ENCODE results near the gene GJB6.
"Not testable (repeated sequence)": the region's sequence is repeated elsewhere in the genome, so short reads cannot be mapped to it uniquely, and the experiment has no call there.

The GJB6 gene

GRCh38 chr13:20231839-20232555 is at the start of gene GJB6:
Gene GJB6 (minus strand): TSS chr13:20232319. CDS start chr13:20223480, 8,839 bp downstream.
- no peak for DNase-seq

GRCh38 chr13:20276901-20277300 is 44.8 kb upstream of the GJB6 start:
- DNase-seq, result not testable (repeated sequence)

GRCh38 chr13:20274466-20274865 is 42.3 kb upstream of the GJB6 start:
- no peak for DNase-seq

GRCh38 chr13:20272588-20273171 is 40.6 kb upstream of the GJB6 start:
- DNase-seq, result no peak

- DNase-seq, result no peak
Measured at GRCh38 chr13:20272104-20272503, 40.0 kb upstream of the GJB6 start.

- no peak for DNase-seq
Measured at GRCh38 chr13:20271441-20271840, 39.3 kb upstream of the GJB6 start.

- DNase-seq, result no peak
Measured at GRCh38 chr13:20270163-20270865, 38.2 kb upstream of the GJB6 start.

GRCh38 chr13:20264271-20265018 is 32.3 kb upstream of the GJB6 start:
- DNase-seq, result no peak

GRCh38 chr13:20263393-20264044 is 31.4 kb upstream of the GJB6 start:
- DNase-seq, result no peak

- no peak for DNase-seq
Measured at GRCh38 chr13:20258963-20259288, 26.8 kb upstream of the GJB6 start.

- DNase-seq, result no peak
Measured at GRCh38 chr13:20258208-20258962, 26.3 kb upstream of the GJB6 start.

- DNase-seq, result no peak
Measured at GRCh38 chr13:20254076-20254475, 22.0 kb upstream of the GJB6 start.

GRCh38 chr13:20249913-20250312 is 17.8 kb upstream of the GJB6 start:
- DNase-seq, result no peak

GRCh38 chr13:20247963-20248362 is 15.8 kb upstream of the GJB6 start:
- DNase-seq, result no peak

GRCh38 chr13:20247403-20247802 is 15.3 kb upstream of the GJB6 start:
- DNase-seq, result no peak

GRCh38 chr13:20241593-20241992 is 9.5 kb upstream of the GJB6 start:
- no peak for DNase-seq

- DNase-seq, result no peak
Measured at GRCh38 chr13:20239748-20240147, 7.6 kb upstream of the GJB6 start.

- DNase-seq, result no peak
Measured at GRCh38 chr13:20232556-20233277, 598 bp upstream of the GJB6 start.

GRCh38 chr13:20230913-20231838 is 943 bp downstream of the GJB6 start:
- no peak for DNase-seq

GRCh38 chr13:20227730-20228129 is 4.4 kb downstream of the GJB6 start:
- no peak for DNase-seq

Data from T1000 (cell line).